Measurements from ENCODE around the gene ESR1.

DNA sequence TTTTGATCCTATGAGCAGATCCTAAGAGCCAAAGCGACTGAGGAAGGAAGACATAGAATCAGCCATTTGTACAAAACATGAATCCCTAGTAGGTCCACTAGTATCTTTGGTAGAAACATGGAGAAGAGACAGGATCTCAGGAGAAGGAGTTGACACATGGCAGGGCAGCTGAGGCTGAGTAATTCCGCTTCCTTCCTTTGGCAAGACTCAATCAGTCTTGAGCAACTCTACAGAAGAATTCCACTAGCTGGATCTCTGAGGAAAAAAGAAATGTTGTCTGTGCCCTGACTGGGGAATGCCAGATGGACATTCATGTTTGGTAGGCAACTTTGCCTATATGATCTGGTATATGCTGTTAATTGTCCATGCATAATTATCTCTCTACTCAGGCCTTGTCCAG, 35.3 kb downstream of the ESR1 start:
- TF ChIP-seq, protein P1, sequence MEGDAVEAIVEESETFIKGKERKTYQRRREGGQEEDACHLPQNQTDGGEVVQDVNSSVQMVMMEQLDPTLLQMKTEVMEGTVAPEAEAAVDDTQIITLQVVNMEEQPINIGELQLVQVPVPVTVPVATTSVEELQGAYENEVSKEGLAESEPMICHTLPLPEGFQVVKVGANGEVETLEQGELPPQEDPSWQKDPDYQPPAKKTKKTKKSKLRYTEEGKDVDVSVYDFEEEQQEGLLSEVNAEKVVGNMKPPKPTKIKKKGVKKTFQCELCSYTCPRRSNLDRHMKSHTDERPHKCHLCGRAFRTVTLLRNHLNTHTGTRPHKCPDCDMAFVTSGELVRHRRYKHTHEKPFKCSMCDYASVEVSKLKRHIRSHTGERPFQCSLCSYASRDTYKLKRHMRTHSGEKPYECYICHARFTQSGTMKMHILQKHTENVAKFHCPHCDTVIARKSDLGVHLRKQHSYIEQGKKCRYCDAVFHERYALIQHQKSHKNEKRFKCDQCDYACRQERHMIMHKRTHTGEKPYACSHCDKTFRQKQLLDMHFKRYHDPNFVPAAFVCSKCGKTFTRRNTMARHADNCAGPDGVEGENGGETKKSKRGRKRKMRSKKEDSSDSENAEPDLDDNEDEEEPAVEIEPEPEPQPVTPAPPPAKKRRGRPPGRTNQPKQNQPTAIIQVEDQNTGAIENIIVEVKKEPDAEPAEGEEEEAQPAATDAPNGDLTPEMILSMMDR (IDR thresholded peaks at IDR 0.05): no peak
- TF ChIP-seq EZH2phosphoT487 (IDR thresholded peaks at IDR 0.05) (no peak), EZH2 (IDR thresholded peaks at IDR 0.05) (no peak)
